GM23248 (cell line): ENCODE measurements around the gene VIPR2.

ENCODE experiments used
- EZH2 ChIP-seq: fragments of 200-600 bp; sonication (generic); IDR thresholded peaks from 2 replicates; pipeline ENCODE4 v1.6.1; 2018; ENCODE audit warnings: antibody characterized with exemption, mild to moderate bottlenecking; ENCODE audit not compliant: insufficient read depth, poor library complexity, severe bottlenecking
- EZH2phosphoT487 ChIP-seq: fragments of 200-600 bp; sonication (generic); IDR thresholded peaks from 2 replicates; pipeline ENCODE4 v1.6.1; 2018; ENCODE audit warnings: antibody characterized with exemption, moderate library complexity, mild to moderate bottlenecking, low read depth; ENCODE audit not compliant: insufficient read depth

DNA sequence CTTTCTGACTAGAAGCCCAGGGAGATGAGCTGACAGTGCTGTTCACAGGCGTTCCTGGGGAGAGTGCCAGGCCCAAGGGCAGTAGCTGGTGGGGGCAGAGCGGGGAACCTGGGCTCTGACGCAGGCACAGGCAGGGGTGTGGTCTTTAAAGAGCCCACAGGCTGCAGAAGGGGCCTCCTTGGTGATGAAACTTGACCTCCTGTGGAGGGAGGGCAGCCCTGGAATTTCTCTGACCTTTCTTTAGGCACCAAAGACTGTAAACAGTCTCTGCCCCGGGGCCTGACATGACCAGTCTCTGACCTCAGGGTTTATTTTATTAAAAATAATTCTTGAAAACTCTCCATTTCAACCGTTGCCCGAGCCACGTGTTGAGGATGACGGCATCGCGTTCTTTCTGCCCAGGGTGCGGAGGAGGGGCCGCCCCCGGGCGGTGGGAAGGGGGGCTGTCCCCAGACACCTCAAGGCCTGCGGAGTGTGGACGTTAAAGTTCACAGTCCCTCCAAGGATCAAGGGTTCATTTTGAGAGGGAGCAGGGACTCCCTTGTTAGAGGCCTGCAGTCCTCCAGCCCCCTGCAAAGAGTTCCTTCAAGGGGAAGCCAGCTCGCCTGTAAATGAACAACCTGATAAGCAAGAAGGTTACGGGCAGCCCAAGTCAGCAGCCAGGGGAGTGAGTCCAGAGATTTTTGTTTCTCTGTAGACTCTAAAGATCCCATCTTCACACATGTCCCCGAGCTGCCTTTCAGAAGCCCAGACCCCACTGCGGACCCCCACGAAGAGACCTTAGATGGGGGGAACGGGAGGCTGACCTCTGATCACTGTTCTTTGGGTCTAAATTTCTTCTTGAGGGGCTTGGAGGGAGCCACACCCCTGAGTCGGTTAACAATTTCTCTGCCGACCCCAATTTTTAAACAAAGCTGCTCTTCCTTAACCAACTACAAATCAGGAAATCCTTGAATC, 128.9 kb downstream of the VIPR2 start:
- TF ChIP-seq EZH2 (no peak), EZH2phosphoT487 (no peak)
